ENCODE results near the gene FAM3D. TPM values are rescaled to one million over a fixed set of nuclear protein-coding genes. Genes with fewer than 3 reads are reported as not detected.

FAM3D gene
- total RNA-seq, 4 donors from 2014 or later = not detected

DNA sequence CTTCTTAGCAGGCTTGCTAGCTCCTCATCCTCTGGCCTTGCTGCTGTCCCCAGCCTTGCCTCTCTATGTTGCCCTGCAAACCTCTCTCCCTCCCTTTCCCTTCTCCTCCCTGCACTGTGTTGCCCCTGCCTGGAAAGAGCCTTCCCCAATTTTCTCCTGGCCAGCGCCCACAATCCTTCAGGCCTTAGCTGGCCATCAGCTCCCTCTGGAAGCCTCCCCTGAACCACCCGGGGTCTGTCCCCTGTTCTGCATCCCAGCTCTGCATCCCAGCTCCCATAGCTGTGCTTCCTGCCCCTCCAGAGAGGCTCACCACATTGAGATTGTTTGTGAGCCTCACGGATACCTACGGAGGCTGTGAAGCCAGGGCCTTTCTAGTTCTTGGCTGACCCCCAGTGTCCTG lies 23.7 kb downstream of the FAM3D start:
- no peak for DNase-seq (ENCODE audit: extremely low spot score)
- Histone ChIP-seq H3K4me1 (peaks cover 0 to 15% (median 11%) of the 10 kb centered on the region in 4 donors), H3K4me3 (no peak overlapping the region), H3K9me3 (no peaks in the 10 kb centered on the region), H3K27ac (replicated peaks in 1 of 4) (no peak overlapping the region), H3K27me3 (peaks cover 0 to 6% (median 0%) of the 10 kb centered on the region in 4 donors), H3K36me3 (no peaks in the 10 kb centered on the region)
- no peak for TF ChIP-seq POLR2AphosphoS5 (IDR thresholded peaks at IDR 0.05)
- TF ChIP-seq, protein P1, sequence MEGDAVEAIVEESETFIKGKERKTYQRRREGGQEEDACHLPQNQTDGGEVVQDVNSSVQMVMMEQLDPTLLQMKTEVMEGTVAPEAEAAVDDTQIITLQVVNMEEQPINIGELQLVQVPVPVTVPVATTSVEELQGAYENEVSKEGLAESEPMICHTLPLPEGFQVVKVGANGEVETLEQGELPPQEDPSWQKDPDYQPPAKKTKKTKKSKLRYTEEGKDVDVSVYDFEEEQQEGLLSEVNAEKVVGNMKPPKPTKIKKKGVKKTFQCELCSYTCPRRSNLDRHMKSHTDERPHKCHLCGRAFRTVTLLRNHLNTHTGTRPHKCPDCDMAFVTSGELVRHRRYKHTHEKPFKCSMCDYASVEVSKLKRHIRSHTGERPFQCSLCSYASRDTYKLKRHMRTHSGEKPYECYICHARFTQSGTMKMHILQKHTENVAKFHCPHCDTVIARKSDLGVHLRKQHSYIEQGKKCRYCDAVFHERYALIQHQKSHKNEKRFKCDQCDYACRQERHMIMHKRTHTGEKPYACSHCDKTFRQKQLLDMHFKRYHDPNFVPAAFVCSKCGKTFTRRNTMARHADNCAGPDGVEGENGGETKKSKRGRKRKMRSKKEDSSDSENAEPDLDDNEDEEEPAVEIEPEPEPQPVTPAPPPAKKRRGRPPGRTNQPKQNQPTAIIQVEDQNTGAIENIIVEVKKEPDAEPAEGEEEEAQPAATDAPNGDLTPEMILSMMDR (IDR thresholded peaks at IDR 0.05) = no peak
- no peak for TF ChIP-seq POLR2A (IDR thresholded peaks at IDR 0.05; ENCODE audit: low read depth)
- TF ChIP-seq EP300 (IDR thresholded peaks at IDR 0.05) = no peak
- intact Hi-C loops (cut with DNase I) = loop anchor here (10.0 kb wide), 1 partner anchor 412 kb away; the partner anchor contains the start of gene CFAP20DC
- 97% methylated on average over 4 of the region's 4 CpGs for WGBS

DNA sequence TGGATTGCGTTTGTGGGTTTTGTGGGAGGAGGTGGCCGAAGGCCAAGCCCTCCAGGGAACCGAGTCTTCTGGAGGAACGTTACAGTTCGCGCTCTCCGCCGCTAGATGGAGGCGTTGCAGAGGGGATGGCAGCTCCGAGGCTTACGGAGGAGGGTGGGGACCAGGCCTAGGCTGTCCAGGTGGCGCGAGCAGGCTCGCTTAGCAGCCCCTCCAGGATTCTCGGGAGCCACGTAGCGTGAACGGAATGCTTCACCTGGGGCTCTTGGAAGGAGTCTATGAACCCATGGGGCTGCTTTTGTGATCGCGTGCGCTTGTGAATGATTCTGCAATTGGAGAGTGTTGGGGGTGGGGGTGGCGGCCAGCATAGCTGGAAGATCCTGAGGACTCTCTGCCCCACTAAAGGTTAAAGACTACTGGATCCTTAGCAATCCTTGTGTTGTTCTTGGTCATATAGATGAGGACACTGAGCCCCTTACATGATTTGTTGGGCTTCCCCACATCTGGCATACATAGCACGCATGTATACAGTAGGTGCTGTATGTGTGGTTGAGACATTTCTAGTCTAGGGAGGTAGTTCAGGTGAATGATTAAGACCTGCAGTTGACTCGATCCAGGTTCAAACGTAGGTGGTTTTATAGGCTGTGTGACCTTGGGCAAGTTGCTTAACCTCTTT lies 25.7 kb downstream of the FAM3D start:
- intact Hi-C loops (cut with DNase I) = loop anchor here (10.0 kb wide), 1 partner anchor 414 kb away; the partner anchor contains the start of gene CFAP20DC
- TF ChIP-seq EP300 (IDR thresholded peaks at IDR 0.05) (no peak), POLR2A (IDR thresholded peaks at IDR 0.05; ENCODE audit: low read depth) (no peak), POLR2AphosphoS5 (IDR thresholded peaks at IDR 0.05) (no peak)
- TF ChIP-seq, protein P1 (IDR thresholded peaks at IDR 0.05) = peak; percentile 68 to 90 (median 75)
- DNase-seq (ENCODE audit: extremely low spot score) = no peak
- 40% methylated on average over 13 of the region's 25 CpGs for WGBS
- no peak overlapping the region for H3K4me3 ChIP-seq
- peaks cover 0 to 12% (median 0%) of the 10 kb centered on the region in 4 donors for H3K27me3 ChIP-seq
- H3K36me3 ChIP-seq = no peaks in the 10 kb centered on the region
- H3K4me1 ChIP-seq = peaks cover 0 to 6% (median 6%) of the 10 kb centered on the region in 4 donors
- H3K27ac ChIP-seq (replicated peaks in 1 of 4) = no peak overlapping the region
- no peaks in the 10 kb centered on the region for H3K9me3 ChIP-seq

DNA sequence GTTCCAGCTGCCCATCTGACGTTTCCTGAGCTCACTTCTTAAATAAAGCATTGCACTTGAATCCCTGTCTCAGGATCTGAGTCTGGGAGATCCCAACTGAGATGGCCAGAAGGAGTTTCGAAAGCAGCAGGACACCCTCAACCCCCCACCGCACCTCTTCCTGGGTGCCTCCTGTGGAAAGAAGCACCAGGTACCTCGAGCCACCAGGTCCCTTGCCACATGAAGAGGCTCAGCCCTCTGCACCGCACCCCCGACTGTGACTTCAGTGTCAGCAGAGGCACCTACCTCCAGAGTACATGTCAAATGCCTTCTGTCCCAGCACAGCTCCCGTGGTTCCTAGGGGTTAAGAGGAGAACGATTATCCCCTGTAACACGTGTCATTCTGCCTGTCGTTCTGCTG lies 26.7 kb downstream of the FAM3D start:
- TF ChIP-seq EP300 (IDR thresholded peaks at IDR 0.05) (no peak), POLR2AphosphoS5 (IDR thresholded peaks at IDR 0.05) (no peak), POLR2A (IDR thresholded peaks at IDR 0.05; ENCODE audit: low read depth) (no peak)
- TF ChIP-seq, protein P1 (IDR thresholded peaks at IDR 0.05) = no peak
- Histone ChIP-seq H3K27ac (replicated peaks in 1 of 4) (no peak overlapping the region), H3K4me1 (peaks cover 0 to 6% (median 6%) of the 10 kb centered on the region in 4 donors), H3K4me3 (no peak overlapping the region), H3K36me3 (no peaks in the 10 kb centered on the region), H3K27me3 (peaks cover 0 to 19% (median 0%) of the 10 kb centered on the region in 4 donors), H3K9me3 (no peaks in the 10 kb centered on the region)
- DNase-seq (ENCODE audit: extremely low spot score) = no peak
- intact Hi-C loops (cut with DNase I) = loop anchor here (10.0 kb wide), 1 partner anchor 415 kb away; the partner anchor contains the start of gene CFAP20DC
- WGBS = 88% methylated on average over 9 of the region's 10 CpGs

DNA sequence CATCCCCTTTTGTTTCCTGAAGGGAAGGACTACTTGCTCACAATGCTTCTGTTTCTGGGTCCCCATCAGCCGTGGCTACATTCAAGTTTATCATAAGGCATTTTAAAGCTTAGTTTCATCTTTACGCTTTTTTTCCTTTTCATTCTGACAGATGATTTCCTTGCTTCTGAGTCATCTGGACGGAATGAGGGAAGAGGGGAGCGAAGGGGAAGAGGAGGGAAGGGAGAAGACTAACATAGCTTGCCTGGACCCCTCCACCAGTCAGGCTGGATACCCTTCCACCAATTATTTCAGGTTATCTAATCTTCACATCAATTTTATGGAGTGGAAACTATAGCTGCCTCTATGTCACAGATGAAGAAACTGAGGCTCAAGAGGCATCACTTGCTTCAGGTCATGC lies 27.6 kb downstream of the FAM3D start:
- H3K4me3 ChIP-seq = no peak overlapping the region
- peaks cover 0 to 19% (median 2%) of the 10 kb centered on the region in 4 donors for H3K27me3 ChIP-seq
- intact Hi-C loops (cut with DNase I) = no loop called here
- H3K36me3 ChIP-seq = no peaks in the 10 kb centered on the region
- H3K9me3 ChIP-seq = no peaks in the 10 kb centered on the region
- no peak for DNase-seq (ENCODE audit: extremely low spot score)
- no peak overlapping the region for H3K27ac ChIP-seq (replicated peaks in 1 of 4)
- TF ChIP-seq POLR2AphosphoS5 (IDR thresholded peaks at IDR 0.05) = no peak
- H3K4me1 ChIP-seq = peaks cover 0 to 6% (median 6%) of the 10 kb centered on the region in 4 donors
- 63% methylated on average over 4 of the region's 4 CpGs for WGBS

DNA sequence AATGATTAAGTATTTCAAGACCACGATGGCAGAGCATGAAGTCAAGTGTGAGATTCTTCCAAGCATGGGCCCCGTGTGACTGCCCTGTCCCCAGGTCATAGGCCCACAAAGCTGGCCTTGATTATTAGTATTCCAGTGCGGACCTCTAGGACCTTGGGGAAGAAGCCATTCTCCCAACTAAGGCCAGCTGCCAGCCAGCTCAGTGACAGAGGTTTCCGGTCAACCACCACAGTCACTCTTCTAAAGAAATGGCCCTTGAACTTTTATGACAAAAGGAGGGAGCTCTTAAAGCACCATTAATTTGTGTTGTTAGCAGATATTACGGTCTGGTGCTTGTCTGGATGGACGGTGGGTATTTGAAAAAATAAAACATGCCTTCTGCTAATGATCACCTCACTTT lies 28.0 kb downstream of the FAM3D start:
- no peaks in the 10 kb centered on the region for H3K36me3 ChIP-seq
- TF ChIP-seq POLR2AphosphoS5 (IDR thresholded peaks at IDR 0.05) (no peak), EP300 (IDR thresholded peaks at IDR 0.05) (no peak), POLR2A (IDR thresholded peaks at IDR 0.05; ENCODE audit: low read depth) (no peak)
- TF ChIP-seq, protein P1 (IDR thresholded peaks at IDR 0.05) = no peak
- peaks cover 0 to 19% (median 2%) of the 10 kb centered on the region in 4 donors for H3K27me3 ChIP-seq
- DNase-seq (ENCODE audit: extremely low spot score) = no peak
- intact Hi-C loops (cut with DNase I) = no loop called here
- WGBS = 67% methylated on average over 6 of the region's 6 CpGs
- no peaks in the 10 kb centered on the region for H3K9me3 ChIP-seq
- H3K4me1 ChIP-seq = peaks cover 0 to 6% (median 6%) of the 10 kb centered on the region in 4 donors
- no peak overlapping the region for H3K27ac ChIP-seq (replicated peaks in 1 of 4)
- no peak overlapping the region for H3K4me3 ChIP-seq
